ENCODE data around the gene FGF7. TPM values are rescaled to one million over a fixed set of nuclear protein-coding genes. Genes with fewer than 3 reads are reported as not detected.
"Not testable (repeated sequence)": the region's sequence is repeated elsewhere in the genome, so short reads cannot be mapped to it uniquely, and the experiment has no call there.

FGF7 gene
- total and polyA plus RNA-seq, 3 donors from 2014 or later, result 1.6 to 3.2 (median 2.8) TPM

- WGBS, 2 donors, result 90 to 95% methylated on average over 2 of the region's 2 CpGs
- Histone ChIP-seq H3K36me3 (ENCODE audit: low read depth, missing control alignments) (no peaks in the 10 kb centered on the region), H3K9me3 (no peaks in the 10 kb centered on the region), H3K27me3 (no peaks in the 10 kb centered on the region), H3K4me1 (no peaks in the 10 kb centered on the region), H3K4me3 (no peak overlapping the region), H3K27ac (no peak overlapping the region)
- TF ChIP-seq CTCF (IDR thresholded peaks at IDR 0.05) (no peak), POLR2A (IDR thresholded peaks at IDR 0.05) (no peak)
- intact Hi-C loops (cut with DNase I; ENCODE audit: low total_unique reads), result no loop called here
- no peak for DNase-seq
These were observed 35.6 kb upstream of the FGF7 start for GRCh38 chr15:49387471-49387870.

GRCh38 chr15:49402515-49403296, 20.3 kb upstream of the FGF7 start:
- H3K36me3 ChIP-seq (ENCODE audit: low read depth, missing control alignments); DNase-seq; H3K4me1 ChIP-seq; H3K27ac ChIP-seq; H3K4me3 ChIP-seq; intact Hi-C loops (cut with DNase I; ENCODE audit: low total_unique reads); H3K27me3 ChIP-seq; H3K9me3 ChIP-seq: not testable (repeated sequence)
- 90% methylated on average over 5 of the region's 5 CpGs for WGBS, 2 donors

- WGBS, 2 donors, result 80 to 87% methylated on average over 10 to 17 of the region's 17 CpGs
- H3K27me3 ChIP-seq, result no peaks in the 10 kb centered on the region
- H3K36me3 ChIP-seq (ENCODE audit: low read depth, missing control alignments), result no peaks in the 10 kb centered on the region
- intact Hi-C loops (cut with DNase I; ENCODE audit: low total_unique reads), result no loop called here
- H3K27ac ChIP-seq, result no peak overlapping the region
- H3K4me1 ChIP-seq, result no peaks in the 10 kb centered on the region
- DNase-seq, result no peak
- no peaks in the 10 kb centered on the region for H3K9me3 ChIP-seq
- no peak overlapping the region for H3K4me3 ChIP-seq
- no peak for TF ChIP-seq POLR2A (IDR thresholded peaks at IDR 0.05)
- TF ChIP-seq CTCF (IDR thresholded peaks at IDR 0.05), result no peak
These were observed 16.5 kb upstream of the FGF7 start for GRCh38 chr15:49406352-49407118.

- Histone ChIP-seq H3K27me3 (no peaks in the 10 kb centered on the region), H3K4me1 (no peaks in the 10 kb centered on the region), H3K36me3 (ENCODE audit: low read depth, missing control alignments) (no peaks in the 10 kb centered on the region), H3K9me3 (no peaks in the 10 kb centered on the region), H3K4me3 (no peak overlapping the region), H3K27ac (no peak overlapping the region)
- intact Hi-C loops (cut with DNase I; ENCODE audit: low total_unique reads), result no loop called here
- no peak for TF ChIP-seq POLR2A (IDR thresholded peaks at IDR 0.05)
- TF ChIP-seq CTCF (IDR thresholded peaks at IDR 0.05), result no peak
- DNase-seq, result no peak
These were observed 12.4 kb upstream of the FGF7 start for GRCh38 chr15:49410641-49411040.

- no peaks in the 10 kb centered on the region for H3K9me3 ChIP-seq
- no peaks in the 10 kb centered on the region for H3K27me3 ChIP-seq
- H3K27ac ChIP-seq, result no peak overlapping the region
- no peaks in the 10 kb centered on the region for H3K36me3 ChIP-seq (ENCODE audit: low read depth, missing control alignments)
- no peaks in the 10 kb centered on the region for H3K4me1 ChIP-seq
- DNase-seq, result no peak
- no peak for TF ChIP-seq CTCF (IDR thresholded peaks at IDR 0.05)
- intact Hi-C loops (cut with DNase I; ENCODE audit: low total_unique reads), result no loop called here
- no peak overlapping the region for H3K4me3 ChIP-seq
These were observed 10.2 kb upstream of the FGF7 start for GRCh38 chr15:49412797-49413196.

Data from testis (tissue), 3 donors.